GM12878 (cell line): ENCODE measurements around the gene TMEM175. TPM values are rescaled to one million over a fixed set of nuclear protein-coding genes. Genes with fewer than 3 reads are reported as not detected.

Source experiments
- ATF7 ChIP-seq: fragments of 450-650 bp; IDR thresholded peaks from 2 replicates; pipeline ENCODE4 v1.6.1; 2016; ENCODE audit warnings: low read depth, mild to moderate bottlenecking
- EP300 ChIP-seq, 2 experiments: fragments of 150-350 bp in 1 of 2; IDR thresholded peaks; 2 replicates each; pipeline ENCODE4 v1.6.1; 2011 to 2012; ENCODE audit warnings: low read depth in 2 of 2, low read length in 2 of 2, borderline replicate concordance in 1 of 2, improper control_type of control experiment in 1 of 2, inconsistent platforms in 1 of 2; ENCODE audit not compliant: control insufficient read depth in 1 of 2
- ETV6 ChIP-seq, 2 experiments: fragments of 450-650 bp in 1 of 2; IDR thresholded peaks in 1 of 2; conservative IDR thresholded peaks in 1 of 2; 2 replicates each; pipeline ENCODE4 v1.6.1; 2014; ENCODE audit warnings: antibody characterized with exemption in 1 of 2, borderline replicate concordance in 1 of 2, low read depth in 1 of 2, mild to moderate bottlenecking in 1 of 2, moderate library complexity in 1 of 2
- EZH2 ChIP-seq: IDR thresholded peaks from 2 replicates; pipeline ENCODE4 v1.6.1; 2012; ENCODE audit warnings: low read depth, mild to moderate bottlenecking, control low read depth, inconsistent platforms, low read length, borderline replicate concordance; ENCODE audit not compliant: control insufficient read depth
- SMAD1 ChIP-seq: fragments of 450-650 bp; IDR thresholded peaks from 2 replicates; pipeline ENCODE4 v1.6.1; 2018; ENCODE audit warnings: mild to moderate bottlenecking, low read depth; ENCODE audit not compliant: partially characterized antibody
- TCF12 ChIP-seq: IDR thresholded peaks from 2 replicates; pipeline ENCODE4 v1.6.1; 2011; ENCODE audit warnings: low read depth, mild to moderate bottlenecking, low read length
- ZSCAN29 ChIP-seq: fragments of 450-650 bp; IDR thresholded peaks from 2 replicates; pipeline ENCODE4 v1.6.1; 2017; ENCODE audit warnings: mild to moderate bottlenecking, moderate library complexity
- polyA plus RNA-seq, 11 experiments: library from polyadenylated mRNA; depleted of rRNA in 4 of 11; unstranded in 6 of 11; stranded (reverse) in 5 of 11; fragments of >200 nt; fragmentation: Nextera tagmentation in 4 of 11; fragmentation: Illumina TruSeq in 1 of 11; extraction: Ambion mirVana in 4 of 11; extraction: Trizol in 1 of 11; gene quantifications; 1 replicate in 1 of 11; 2 replicates in 10 of 11; pipeline versions ENCODE4 v1.2.1 to v1.2.3, GENCODE V29; 2011 to 2016; ENCODE audit warnings: inconsistent platforms in 2 of 11, missing spikeins in 2 of 11, low read depth in 1 of 11
- total RNA-seq, 4 experiments: library from RNA; depleted of rRNA in 3 of 4; stranded (reverse); fragments of >200 nt in 3 of 4; fragmentation: Illumina TruSeq in 1 of 4; extraction: Trizol in 1 of 4; gene quantifications; 2 replicates each; pipeline versions ENCODE4 v1.2.1 to v1.2.3, GENCODE V29; 2013 to 2021
- TF ChIP-seq, protein P1 (sequence below): fragments of 450-650 bp; IDR thresholded peaks from 2 replicates; pipeline ENCODE4 v1.6.1; 2017; ENCODE audit warnings: borderline replicate concordance
- TF ChIP-seq, protein P2 (sequence below): fragments of 450-650 bp; IDR thresholded peaks from 2 replicates; pipeline ENCODE4 v1.6.1; 2014; ENCODE audit warnings: mild to moderate bottlenecking

The TMEM175 gene
- total and polyA plus RNA-seq, 10 of the 15 experiments (the other 5 are each of a cell fraction or from before 2014, with no cell fraction given): 0.11 to 39.5 (median 22.3) TPM

DNA sequence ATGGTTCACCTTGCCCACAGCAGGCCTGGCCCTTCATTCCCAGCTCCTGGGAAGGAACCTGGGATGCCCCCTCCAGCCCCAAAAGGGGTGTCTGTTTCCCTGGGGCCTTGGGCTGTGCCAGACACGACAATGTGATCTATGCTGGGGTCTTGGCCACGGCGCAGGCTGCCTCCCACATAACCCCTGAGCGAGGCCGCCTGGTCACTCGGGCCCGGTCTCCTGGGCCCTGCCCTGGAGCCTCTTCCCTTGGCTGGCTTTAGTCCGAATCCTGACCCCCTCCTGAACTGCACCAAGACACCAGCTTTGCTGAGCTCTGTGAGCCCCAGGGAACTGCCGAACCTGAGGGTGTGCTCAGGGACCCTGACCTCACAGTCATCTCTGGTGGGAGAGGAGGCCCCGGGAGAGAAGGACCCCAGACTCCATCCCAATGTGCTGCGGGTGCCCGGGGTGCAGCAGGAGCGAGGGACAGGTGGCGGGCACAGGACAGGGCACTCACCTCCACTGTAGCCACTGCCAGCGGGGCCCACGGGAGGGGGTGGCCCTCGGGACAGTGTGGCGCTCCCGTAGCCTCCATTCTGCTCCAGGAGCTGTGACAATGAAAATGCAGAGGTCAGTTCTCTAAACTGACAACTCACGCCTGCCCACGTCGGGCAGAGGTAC is 42.1 kb upstream of the TMEM175 start (continued):
- TF ChIP-seq, protein P1, sequence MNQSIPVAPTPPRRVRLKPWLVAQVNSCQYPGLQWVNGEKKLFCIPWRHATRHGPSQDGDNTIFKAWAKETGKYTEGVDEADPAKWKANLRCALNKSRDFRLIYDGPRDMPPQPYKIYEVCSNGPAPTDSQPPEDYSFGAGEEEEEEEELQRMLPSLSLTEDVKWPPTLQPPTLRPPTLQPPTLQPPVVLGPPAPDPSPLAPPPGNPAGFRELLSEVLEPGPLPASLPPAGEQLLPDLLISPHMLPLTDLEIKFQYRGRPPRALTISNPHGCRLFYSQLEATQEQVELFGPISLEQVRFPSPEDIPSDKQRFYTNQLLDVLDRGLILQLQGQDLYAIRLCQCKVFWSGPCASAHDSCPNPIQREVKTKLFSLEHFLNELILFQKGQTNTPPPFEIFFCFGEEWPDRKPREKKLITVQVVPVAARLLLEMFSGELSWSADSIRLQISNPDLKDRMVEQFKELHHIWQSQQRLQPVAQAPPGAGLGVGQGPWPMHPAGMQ: no peak
- TF ChIP-seq ATF7 (no peak), EP300 (IDR thresholded peaks at IDR 0.05; ENCODE audit: borderline replicate concordance in 1 of 2, control insufficient read depth in 1 of 2, low read depth in 2 of 2, low read length in 2 of 2) (no peak), EZH2 (no peak), ZSCAN29 (no peak), ETV6 (conservative IDR thresholded peaks at IDR 0.05 in 1 of 2, IDR thresholded peaks at IDR 0.05 in 1 of 2; ENCODE audit: borderline replicate concordance in 1 of 2, low read depth in 1 of 2) (no peak), SMAD1 (no peak), TCF12 (no peak)
- TF ChIP-seq, protein P2, sequence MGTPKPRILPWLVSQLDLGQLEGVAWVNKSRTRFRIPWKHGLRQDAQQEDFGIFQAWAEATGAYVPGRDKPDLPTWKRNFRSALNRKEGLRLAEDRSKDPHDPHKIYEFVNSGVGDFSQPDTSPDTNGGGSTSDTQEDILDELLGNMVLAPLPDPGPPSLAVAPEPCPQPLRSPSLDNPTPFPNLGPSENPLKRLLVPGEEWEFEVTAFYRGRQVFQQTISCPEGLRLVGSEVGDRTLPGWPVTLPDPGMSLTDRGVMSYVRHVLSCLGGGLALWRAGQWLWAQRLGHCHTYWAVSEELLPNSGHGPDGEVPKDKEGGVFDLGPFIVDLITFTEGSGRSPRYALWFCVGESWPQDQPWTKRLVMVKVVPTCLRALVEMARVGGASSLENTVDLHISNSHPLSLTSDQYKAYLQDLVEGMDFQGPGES: no peak
